HepG2 (cell line): ENCODE results near the gene PTPN13. TPM values are rescaled to one million over a fixed set of nuclear protein-coding genes. Genes with fewer than 3 reads are reported as not detected.

Source experiments
- ATAC-seq: fragments of 200-7000 bp; cut with Tn5 transposase; 3 replicates; pipeline ENCODE4 v1.9.1; 2020; ENCODE audit warnings: mild to moderate bottlenecking, moderate library complexity
- BruUV-seq: library from RNA; stranded (reverse); fragments of 400-500 nt; replicated peaks from 2 replicates; lab custom pipeline; 2021; lab: Mats Ljungman, UMichigan
- CTCF ChIA-PET: fragments of 300-600 bp; formaldehyde crosslinking; extraction: SDS; loops from one replicate; lab custom pipeline; 2021; ENCODE audit warnings: low total read pairs, inconsistent platforms, low intra/inter-chr PET ratio; lab: Yijun Ruan, JAX
- POLR2A ChIA-PET: fragments of 350-600 bp; sonication (Branson Sonifier 250); formaldehyde crosslinking; loops from one replicate; lab custom pipeline; 2020; ENCODE audit warnings: antibody characterized with exemption, inconsistent platforms; lab: Yijun Ruan, JAX
- DNase-seq: peaks from one replicate; pipeline ENCODE4 v3.0.0-alpha.2; 2015; ENCODE audit warnings: low spot score
- FAIRE-seq: peaks from 3 replicates; lab custom pipeline; 2011; peaks lifted over from hg19 to GRCh38; lab: Jason Lieb, UNC
- H2AFZ ChIP-seq: one replicate; pipeline ENCODE4 v1.6.1; 2011; ENCODE audit warnings: low read length, inconsistent platforms
- H3K27ac ChIP-seq: fragments of 300-600 bp; 3 replicates; pipeline ENCODE4 v1.8.0; 2011; ENCODE audit warnings: mixed run types, mild to moderate bottlenecking, mixed read lengths, low read length, inconsistent platforms; ENCODE audit not compliant: insufficient read depth; ENCODE audit errors: extremely low read length
- H3K27me3 ChIP-seq, 2 experiments: fragments of 200-600 bp in 1 of 2; 2 replicates in 1 of 2; 3 replicates in 1 of 2; pipeline versions ENCODE4 v1.6.0 to v1.8.0; 2011; ENCODE audit warnings: low read length in 2 of 2, mild to moderate bottlenecking in 2 of 2, moderate library complexity in 2 of 2, inconsistent platforms in 1 of 2; ENCODE audit not compliant: insufficient read depth in 2 of 2, control insufficient read depth in 1 of 2
- H3K36me3 ChIP-seq, 2 experiments: fragments of 200-600 bp in 1 of 2; replicated peaks in 1 of 2; 2 replicates in 1 of 2; 3 replicates in 1 of 2; pipeline versions ENCODE4 v1.5.1 to v1.8.0; 2011; ENCODE audit warnings: low read length in 2 of 2, inconsistent platforms in 1 of 2; ENCODE audit not compliant: insufficient read depth in 2 of 2, control insufficient read depth in 1 of 2
- H3K4me1 ChIP-seq: 2 replicates; pipeline ENCODE4 v1.5.1; 2012; ENCODE audit warnings: low read length, inconsistent platforms; ENCODE audit not compliant: insufficient read depth
- H3K4me2 ChIP-seq: 2 replicates; pipeline ENCODE4 v1.6.0; 2011; ENCODE audit warnings: low read depth, low read length, inconsistent platforms
- H3K4me3 ChIP-seq, 3 experiments: fragments of 200-600 bp in 1 of 3; sonication (generic), shearing (Covaris generic) in 1 of 3; replicated peaks in 1 of 3; 2 replicates each; pipeline ENCODE4 v1.5.1; 2011 to 2016; ENCODE audit warnings: low read length in 3 of 3, inconsistent platforms in 2 of 3, low read depth in 2 of 3, mild to moderate bottlenecking in 2 of 3, control low read depth in 1 of 3, mixed read lengths in 1 of 3; ENCODE audit not compliant: insufficient read depth in 1 of 3
- H3K79me2 ChIP-seq: one replicate; pipeline ENCODE4 v1.6.1; 2011; ENCODE audit warnings: low read length, inconsistent platforms; ENCODE audit not compliant: insufficient read depth
- H3K9ac ChIP-seq: 2 replicates; pipeline ENCODE4 v1.6.0; 2011; ENCODE audit warnings: mild to moderate bottlenecking, low read depth, low read length, inconsistent platforms; ENCODE audit not compliant: insufficient read depth
- H3K9me3 ChIP-seq: 2 replicates; pipeline ENCODE4 v1.5.1; 2012; ENCODE audit warnings: mild to moderate bottlenecking, low read length
- H4K20me1 ChIP-seq: 2 replicates; pipeline ENCODE4 v1.6.0; 2011; ENCODE audit warnings: inconsistent platforms, mild to moderate bottlenecking, low read length, moderate library complexity; ENCODE audit not compliant: insufficient read depth
- GATAD1 ChIP-seq: IDR thresholded peaks from 2 replicates; pipeline ENCODE4 v1.6.1; 2016; ENCODE audit warnings: missing genetic modification reagents, missing compliant biosample characterization
- KIAA2018 ChIP-seq: sonication (generic); formaldehyde crosslinking; IDR thresholded peaks from 2 replicates; pipeline ENCODE4 v1.5.0; 2020; ENCODE audit warnings: mild to moderate bottlenecking, missing genetic modification reagents, borderline replicate concordance
- MNT ChIP-seq: fragments of 450-650 bp; IDR thresholded peaks from 2 replicates; pipeline ENCODE4 v1.6.1; 2016
- PRDM10 ChIP-seq: sonication (generic); formaldehyde crosslinking; IDR thresholded peaks from 2 replicates; pipeline ENCODE4 v1.4.0; 2020; ENCODE audit warnings: low read depth, missing genetic modification reagents
- ZBTB21 ChIP-seq: sonication (generic); formaldehyde crosslinking; IDR thresholded peaks from 2 replicates; pipeline ENCODE4 v1.4.0; 2020; ENCODE audit warnings: missing genetic modification reagents
- ZFY ChIP-seq: sonication (generic); formaldehyde crosslinking; IDR thresholded peaks from 2 replicates; pipeline ENCODE4 v1.4.0; 2020; ENCODE audit warnings: missing genetic modification reagents
- WGBS: methylation state at CpG from one replicate; pipeline ENCODE4 v1.1.6; 2017; ENCODE audit warnings: low lambda C conversion rate; 5-methylcytosine and 5-hydroxymethylcytosine counted together
- in situ Hi-C: cut with HindIII; loops from 2 replicates; pipeline ENCODE4 v1.10.0; 2017; ENCODE audit warnings: low pct_unique_long_range_greater_than_20kb; ENCODE audit not compliant: extremely low pct_ligation_motif_present
- intact Hi-C: fragments of 100-400 bp; cut with micrococcal nuclease; formaldehyde crosslinking; loops from one replicate; pipeline ENCODE4 v1.10.0; 2022; ENCODE audit not compliant: unreplicated experiment
- polyA plus RNA-seq, 8 experiments: library from polyadenylated mRNA; depleted of rRNA in 3 of 8; stranded (reverse) in 7 of 8; unstranded in 1 of 8; fragments of >200 nt; fragmentation: Illumina TruSeq in 4 of 8; extraction: Trizol in 4 of 8; gene quantifications; 2 replicates each; pipeline versions ENCODE4 v1.2.1 to v1.2.3, GENCODE V29; 2011 to 2016; ENCODE audit warnings: low read depth in 4 of 8, missing spikeins in 1 of 8, mixed read lengths in 1 of 8; ENCODE audit not compliant: insufficient read depth in 1 of 8
- total RNA-seq, 5 experiments: library from RNA; depleted of rRNA; stranded (reverse); fragments of >200 nt; fragmentation: Illumina TruSeq; extraction: Trizol; gene quantifications; 2 replicates each; pipeline ENCODE4 v1.2.3, GENCODE V29; 2016; ENCODE audit warnings: low read depth in 1 of 5

PTPN13 gene
- total and polyA plus RNA-seq, 2 of the 13 experiments (the other 11 are each of a cell fraction or from before 2014, with no cell fraction given) = not detected

GRCh38 chr4:86565651-86566050 lies 28.5 kb upstream of the PTPN13 start (continued):
- TF ChIP-seq ZBTB21 (CRISPR knock-in tag) = no peak
- no peak for TF ChIP-seq ZFY (CRISPR knock-in tag)
- no peak for TF ChIP-seq PRDM10 (CRISPR knock-in tag)

- H3K9me3 ChIP-seq = no peaks in the 10 kb centered on the region
- intact Hi-C loops (no loop called here), in situ Hi-C loops (no loop called here)
- ChIA-PET CTCF (no interaction called here), POLR2A (no interaction called here)
- no peaks in the 10 kb centered on the region for H3K79me2 ChIP-seq
- FAIRE-seq (no peak), DNase-seq (no peak), ATAC-seq (no peak)
- H3K36me3 ChIP-seq = no peaks in the 10 kb centered on the region
- no peak overlapping the region for H3K4me2 ChIP-seq
- no TSS peak for BruUV-seq
- no peak overlapping the region for H3K9ac ChIP-seq
- H2AFZ ChIP-seq = no peak overlapping the region
- H3K4me1 ChIP-seq = no peaks in the 10 kb centered on the region
- no peaks in the 10 kb centered on the region for H3K27me3 ChIP-seq
- H3K27ac ChIP-seq = no peak overlapping the region
- H4K20me1 ChIP-seq = no peaks in the 10 kb centered on the region
- no peak for TF ChIP-seq GATAD1 (CRISPR knock-in tag)
- TF ChIP-seq MNT = peak; percentile 57
- no peak for TF ChIP-seq KIAA2018 (CRISPR knock-in tag)
- H3K4me3 ChIP-seq = no peak overlapping the region
- 2% methylated on average over 6 of the region's 6 CpGs for WGBS
Measured at GRCh38 chr4:86569103-86569870, 24.8 kb upstream of the PTPN13 start.
